HEK293 (cell line): ENCODE measurements around the gene JAM3.

Experiments
- CTCF ChIP-seq: fragments of 450-650 bp; formaldehyde crosslinking; IDR thresholded peaks from 2 replicates; pipeline ENCODE4 v1.5.1; 2016; ENCODE audit warnings: missing biosample characterization, missing genetic modification characterization
- HIC1 ChIP-seq: fragments of 450-650 bp; formaldehyde crosslinking; IDR thresholded peaks from 2 replicates; pipeline ENCODE4 v1.5.1; 2016; ENCODE audit warnings: missing biosample characterization, missing genetic modification characterization
- KLF8 ChIP-seq: fragments of 450-650 bp; formaldehyde crosslinking; IDR thresholded peaks from 2 replicates; pipeline ENCODE4 v1.5.1; 2016; ENCODE audit warnings: missing biosample characterization, missing genetic modification characterization
- SCRT1 ChIP-seq: fragments of 450-650 bp; formaldehyde crosslinking; IDR thresholded peaks from 2 replicates; pipeline ENCODE4 v1.5.1; 2016; ENCODE audit warnings: missing biosample characterization, missing genetic modification characterization, borderline replicate concordance
- ZNF112 ChIP-seq: fragments of 450-650 bp; formaldehyde crosslinking; IDR thresholded peaks from 2 replicates; pipeline ENCODE4 v1.5.0; 2017; ENCODE audit warnings: missing biosample characterization, missing genetic modification characterization
- ZNF155 ChIP-seq: fragments of 450-650 bp; formaldehyde crosslinking; IDR thresholded peaks from 2 replicates; pipeline ENCODE4 v1.5.1; 2016; ENCODE audit warnings: missing biosample characterization, missing genetic modification characterization
- ZNF223 ChIP-seq: fragments of 450-650 bp; formaldehyde crosslinking; IDR thresholded peaks from 2 replicates; pipeline ENCODE4 v1.5.1; 2016; ENCODE audit warnings: missing biosample characterization, missing genetic modification characterization
- ZNF23 ChIP-seq: fragments of 450-650 bp; formaldehyde crosslinking; IDR thresholded peaks from 2 replicates; pipeline ENCODE4 v1.5.1; 2016; ENCODE audit warnings: missing biosample characterization, missing genetic modification characterization, borderline replicate concordance
- ZNF24 ChIP-seq: fragments of 450-650 bp; formaldehyde crosslinking; IDR thresholded peaks from 2 replicates; pipeline ENCODE4 v1.5.1; 2016; ENCODE audit warnings: missing biosample characterization, missing genetic modification characterization
- ZNF449 ChIP-seq: fragments of 450-650 bp; formaldehyde crosslinking; IDR thresholded peaks from 2 replicates; pipeline ENCODE4 v1.5.1; 2017; ENCODE audit warnings: missing biosample characterization, mild to moderate bottlenecking, missing genetic modification characterization, moderate library complexity
- ZNF473 ChIP-seq: fragments of 450-650 bp; formaldehyde crosslinking; IDR thresholded peaks from 2 replicates; pipeline ENCODE4 v1.5.1; 2017; ENCODE audit warnings: missing biosample characterization, missing genetic modification characterization
- ZNF549 ChIP-seq: fragments of 450-650 bp; IDR thresholded peaks from 2 replicates; pipeline ENCODE4 v1.5.1; 2018; ENCODE audit warnings: missing biosample characterization, missing genetic modification characterization, mild to moderate bottlenecking, inconsistent platforms, moderate library complexity
- TF ChIP-seq, protein P1 (sequence below): fragments of 450-650 bp; formaldehyde crosslinking; IDR thresholded peaks from 2 replicates; pipeline ENCODE4 v1.5.1; 2016; ENCODE audit warnings: missing biosample characterization, missing genetic modification characterization, low read depth

DNA sequence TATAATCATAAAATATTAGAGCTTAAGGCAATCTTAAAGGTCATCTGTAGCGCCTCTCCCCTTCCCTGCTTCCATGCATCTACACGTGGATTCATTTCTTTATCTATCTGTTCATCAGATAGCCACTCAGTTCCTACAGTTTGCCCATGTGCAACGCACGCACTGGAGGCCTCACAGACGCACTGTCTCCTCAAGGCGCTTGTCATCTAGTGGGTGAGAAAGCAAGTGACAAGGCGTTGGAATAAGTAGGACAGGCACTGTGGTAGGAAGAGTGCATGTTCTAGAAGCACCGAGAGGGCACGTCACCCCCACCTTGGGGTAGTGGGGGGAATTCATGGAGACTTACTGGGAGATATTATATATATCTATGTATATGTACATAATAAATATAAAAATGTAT, 20.8 kb upstream of the JAM3 start:
- TF ChIP-seq CTCF (tag by site-specific recombination) (no peak), ZNF24 (no peak), ZNF473 (tag by site-specific recombination) (no peak), KLF8 (tag by site-specific recombination) (no peak), SCRT1 (no peak), ZNF223 (tag by site-specific recombination) (no peak), ZNF549 (no peak), HIC1 (no peak), ZNF155 (tag by site-specific recombination) (no peak), ZNF449 (tag by site-specific recombination) (no peak), ZNF23 (tag by site-specific recombination) (no peak), ZNF112 (no peak)
- TF ChIP-seq, protein P1, sequence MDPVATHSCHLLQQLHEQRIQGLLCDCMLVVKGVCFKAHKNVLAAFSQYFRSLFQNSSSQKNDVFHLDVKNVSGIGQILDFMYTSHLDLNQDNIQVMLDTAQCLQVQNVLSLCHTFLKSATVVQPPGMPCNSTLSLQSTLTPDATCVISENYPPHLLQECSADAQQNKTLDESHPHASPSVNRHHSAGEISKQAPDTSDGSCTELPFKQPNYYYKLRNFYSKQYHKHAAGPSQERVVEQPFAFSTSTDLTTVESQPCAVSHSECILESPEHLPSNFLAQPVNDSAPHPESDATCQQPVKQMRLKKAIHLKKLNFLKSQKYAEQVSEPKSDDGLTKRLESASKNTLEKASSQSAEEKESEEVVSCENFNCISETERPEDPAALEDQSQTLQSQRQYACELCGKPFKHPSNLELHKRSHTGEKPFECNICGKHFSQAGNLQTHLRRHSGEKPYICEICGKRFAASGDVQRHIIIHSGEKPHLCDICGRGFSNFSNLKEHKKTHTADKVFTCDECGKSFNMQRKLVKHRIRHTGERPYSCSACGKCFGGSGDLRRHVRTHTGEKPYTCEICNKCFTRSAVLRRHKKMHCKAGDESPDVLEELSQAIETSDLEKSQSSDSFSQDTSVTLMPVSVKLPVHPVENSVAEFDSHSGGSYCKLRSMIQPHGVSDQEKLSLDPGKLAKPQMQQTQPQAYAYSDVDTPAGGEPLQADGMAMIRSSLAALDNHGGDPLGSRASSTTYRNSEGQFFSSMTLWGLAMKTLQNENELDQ (tag by site-specific recombination), result no peak
